CD14-positive monocyte (primary cell): ENCODE measurements around the gene UBE2E3. TPM values are rescaled to one million over a fixed set of nuclear protein-coding genes. Genes with fewer than 3 reads are reported as not detected.

ENCODE experiments used
- DNase-seq, 3 donors: peaks; one replicate each; pipeline ENCODE4 v3.0.0-alpha.2; 2011 to 2022
- H2AFZ ChIP-seq: 2 replicates; pipeline ENCODE4 v1.6.0; 2012; ENCODE audit warnings: mild to moderate bottlenecking, low read depth, low read length, inconsistent platforms; ENCODE audit not compliant: insufficient read depth, poor library complexity, severe bottlenecking
- H3K27ac ChIP-seq, 2 donors: 1 replicate in 1 of 2; 2 replicates in 1 of 2; pipeline ENCODE4 v1.5.1; 2012 to 2013; ENCODE audit warnings: low read length in 2 of 2, control low read depth in 1 of 2, inconsistent platforms in 1 of 2, low read depth in 1 of 2, mild to moderate bottlenecking in 1 of 2
- H3K27me3 ChIP-seq, 2 donors: one replicate each; pipeline versions ENCODE4 v1.6.0 to v1.6.1; 2011 to 2013; ENCODE audit warnings: low read length in 2 of 2; ENCODE audit not compliant: control insufficient read depth in 2 of 2, insufficient read depth in 2 of 2
- H3K36me3 ChIP-seq, 2 donors: replicated peaks in 1 of 2; 1 replicate in 1 of 2; 2 replicates in 1 of 2; pipeline versions ENCODE4 v1.5.1 to v1.6.1; 2012 to 2013; ENCODE audit warnings: low read length in 2 of 2, control low read depth in 1 of 2, inconsistent platforms in 1 of 2, mild to moderate bottlenecking in 1 of 2; ENCODE audit not compliant: insufficient read depth in 2 of 2, control insufficient read depth in 1 of 2
- H3K4me1 ChIP-seq, 2 donors: 1 replicate in 1 of 2; 2 replicates in 1 of 2; pipeline versions ENCODE4 v1.5.1 to v1.6.1; 2012 to 2013; ENCODE audit warnings: low read length in 2 of 2, control low read depth in 1 of 2, inconsistent platforms in 1 of 2, mild to moderate bottlenecking in 1 of 2, moderate library complexity in 1 of 2; ENCODE audit not compliant: insufficient read depth in 2 of 2, control insufficient read depth in 1 of 2
- H3K4me2 ChIP-seq: replicated peaks from 2 replicates; pipeline ENCODE3; 2012; ENCODE audit warnings: low read length, moderate library complexity, mild to moderate bottlenecking; ENCODE audit not compliant: poor library complexity, severe bottlenecking; ENCODE audit errors: extremely low read depth
- H3K4me3 ChIP-seq, 3 experiments: fragments of 200-600 bp in 1 of 3; sonication (generic) in 1 of 3; replicated peaks in 1 of 3; 1 replicate in 2 of 3; 2 replicates in 1 of 3; pipeline ENCODE4 v1.5.1; 2011 to 2013; ENCODE audit warnings: low read length in 3 of 3, mild to moderate bottlenecking in 3 of 3, control low read depth in 2 of 3, low read depth in 2 of 3, inconsistent platforms in 1 of 3, moderate library complexity in 1 of 3
- H3K79me2 ChIP-seq: 2 replicates; pipeline ENCODE4 v1.6.0; 2012; ENCODE audit warnings: mild to moderate bottlenecking, control low read depth, inconsistent platforms, low read length, moderate library complexity; ENCODE audit not compliant: insufficient read depth
- H3K9ac ChIP-seq: 2 replicates; pipeline ENCODE4 v1.6.0; 2017; ENCODE audit warnings: low read length, mild to moderate bottlenecking; ENCODE audit not compliant: insufficient read depth, poor library complexity, severe bottlenecking
- H3K9me3 ChIP-seq, 2 donors: replicated peaks in 1 of 2; 1 replicate in 1 of 2; 2 replicates in 1 of 2; pipeline versions ENCODE4 v1.5.1 to v1.6.1; 2012 to 2013; ENCODE audit warnings: low read length in 2 of 2, control low read depth in 1 of 2; ENCODE audit not compliant: control insufficient read depth in 1 of 2, insufficient read depth in 1 of 2
- H4K20me1 ChIP-seq: 2 replicates; pipeline ENCODE4 v1.6.0; 2012; ENCODE audit warnings: mild to moderate bottlenecking, low read length, control low read depth, moderate library complexity; ENCODE audit not compliant: insufficient read depth
- H3K27ac Mint-ChIP-seq, 7 donors: one replicate each; pipeline ENCODE4 v1.8.0; 2020; ENCODE audit warnings: mild to moderate bottlenecking in 7 of 7, mixed read lengths in 7 of 7, moderate library complexity in 6 of 7, inconsistent platforms in 2 of 7
- H3K27me3 Mint-ChIP-seq, 3 donors: one replicate each; pipeline ENCODE4 v1.8.0; 2021 to 2022; ENCODE audit warnings: low read depth in 3 of 3, mild to moderate bottlenecking in 3 of 3, mixed read lengths in 3 of 3, moderate library complexity in 3 of 3, inconsistent platforms in 1 of 3
- H3K36me3 Mint-ChIP-seq, 2 donors: one replicate each; pipeline ENCODE4 v1.8.0; 2020; ENCODE audit warnings: mixed read lengths in 2 of 2, inconsistent platforms in 1 of 2, mild to moderate bottlenecking in 1 of 2
- H3K4me1 Mint-ChIP-seq: one replicate; pipeline ENCODE4 v1.8.0; 2020; ENCODE audit warnings: mild to moderate bottlenecking, mixed read lengths
- H3K4me3 Mint-ChIP-seq, 2 donors: one replicate each; pipeline ENCODE4 v1.8.0; 2020; ENCODE audit warnings: mild to moderate bottlenecking in 2 of 2, mixed read lengths in 2 of 2, moderate library complexity in 1 of 2
- H3K9me3 Mint-ChIP-seq, 7 donors: one replicate each; pipeline ENCODE4 v1.8.0; 2020 to 2022; ENCODE audit warnings: mixed read lengths in 7 of 7, mild to moderate bottlenecking in 6 of 7, moderate library complexity in 6 of 7, inconsistent platforms in 2 of 7
- WGBS: methylation state at CpG from one replicate; pipeline ENCODE4 v1.1.5; 2013; ENCODE audit warnings: missing lambda C conversion rate; ENCODE audit not compliant: insufficient coverage; 5-methylcytosine and 5-hydroxymethylcytosine counted together
- intact Hi-C, 2 donors: fragments of 100-400 bp; cut with micrococcal nuclease; formaldehyde crosslinking; loops; one replicate each; pipeline versions ENCODE4 v1.15.0 to v1.15.1; 2023
- polyA plus RNA-seq, 3 donors: library from polyadenylated mRNA; depleted of rRNA in 1 of 3; unstranded in 2 of 3; stranded (reverse) in 1 of 3; fragments of 300-500 nt in 2 of 3; fragments of >200 nt in 1 of 3; fragmentation: Illumina TruSeq in 2 of 3; gene quantifications; 1 replicate in 2 of 3; 2 replicates in 1 of 3; pipeline ENCODE4 v1.2.3, GENCODE V29; 2012 to 2021
- TF ChIP-seq, protein P1 (sequence below): fragments of 200-600 bp; IDR thresholded peaks from one replicate; pipeline ENCODE4 v1.8.0; 2022; ENCODE audit warnings: antibody characterized with exemption, mild to moderate bottlenecking

UBE2E3 gene
- polyA plus RNA-seq, 3 donors: 45.9 to 67.5 (median 52.1) TPM

DNA sequence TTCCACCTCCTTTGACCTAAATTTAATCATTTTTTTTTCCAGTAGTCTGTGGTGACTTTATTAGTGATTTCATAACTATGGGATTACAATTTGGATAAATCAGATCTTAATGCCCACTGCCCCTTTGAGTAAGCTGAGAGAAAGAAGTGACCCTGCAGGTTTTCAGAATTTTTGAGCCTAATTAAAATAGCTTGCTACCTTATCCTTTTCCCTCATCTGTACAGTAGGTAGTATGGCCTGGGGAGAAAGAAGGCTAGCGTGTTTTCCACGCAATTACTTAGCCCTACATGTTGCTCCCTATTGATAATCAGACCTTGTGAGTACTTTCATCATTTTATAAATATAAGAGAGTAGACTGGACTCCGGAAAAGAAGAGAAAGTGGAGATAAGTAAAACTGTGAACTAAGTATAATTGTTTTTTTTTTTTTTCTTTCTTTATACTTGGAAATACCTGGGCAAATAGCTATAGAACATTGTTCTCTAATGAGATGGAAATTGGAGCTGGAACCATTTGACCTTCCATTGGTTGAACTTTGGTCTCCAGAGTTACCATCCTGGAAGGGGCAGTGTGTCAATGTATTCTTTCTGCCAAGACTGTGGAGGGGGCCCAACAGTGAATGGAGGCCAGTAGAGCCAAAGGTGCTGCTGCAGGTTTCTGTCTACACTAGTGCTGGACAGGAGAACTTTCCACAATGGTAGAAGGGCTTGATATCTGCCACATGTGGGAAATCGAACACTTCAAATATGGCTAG, 26.9 kb downstream of the UBE2E3 start:
- no CpG with 5 or more reads among the region's 4 CpGs for WGBS
- Histone ChIP-seq H3K9ac (no peak overlapping the region), H3K27ac (no peak overlapping the region), H3K36me3 (no peaks in the 10 kb centered on the region), H2AFZ (no peak overlapping the region), H3K27me3 (no peaks in the 10 kb centered on the region), H3K4me3 (no peak overlapping the region), H3K79me2 (peaks cover 18% of the 10 kb centered on the region), H3K4me1 (no peaks in the 10 kb centered on the region), H4K20me1 (peaks cover 60% of the 10 kb centered on the region), H3K4me2 (no peak overlapping the region), H3K9me3 (no peaks in the 10 kb centered on the region)
- Mint-ChIP-seq H3K27me3 (no peaks in the 10 kb centered on the region), H3K9me3 (peaks cover 0 to 1% (median 0%) of the 10 kb centered on the region in 7 donors), H3K27ac (no peak overlapping the region), H3K4me1 (peaks cover 4% of the 10 kb centered on the region), H3K36me3 (peaks cover 0 to 3% of the 10 kb centered on the region in 2 donors), H3K4me3 (no peak overlapping the region)
- intact Hi-C loops: no loop called here
- DNase-seq: no peak
- TF ChIP-seq, protein P1, sequence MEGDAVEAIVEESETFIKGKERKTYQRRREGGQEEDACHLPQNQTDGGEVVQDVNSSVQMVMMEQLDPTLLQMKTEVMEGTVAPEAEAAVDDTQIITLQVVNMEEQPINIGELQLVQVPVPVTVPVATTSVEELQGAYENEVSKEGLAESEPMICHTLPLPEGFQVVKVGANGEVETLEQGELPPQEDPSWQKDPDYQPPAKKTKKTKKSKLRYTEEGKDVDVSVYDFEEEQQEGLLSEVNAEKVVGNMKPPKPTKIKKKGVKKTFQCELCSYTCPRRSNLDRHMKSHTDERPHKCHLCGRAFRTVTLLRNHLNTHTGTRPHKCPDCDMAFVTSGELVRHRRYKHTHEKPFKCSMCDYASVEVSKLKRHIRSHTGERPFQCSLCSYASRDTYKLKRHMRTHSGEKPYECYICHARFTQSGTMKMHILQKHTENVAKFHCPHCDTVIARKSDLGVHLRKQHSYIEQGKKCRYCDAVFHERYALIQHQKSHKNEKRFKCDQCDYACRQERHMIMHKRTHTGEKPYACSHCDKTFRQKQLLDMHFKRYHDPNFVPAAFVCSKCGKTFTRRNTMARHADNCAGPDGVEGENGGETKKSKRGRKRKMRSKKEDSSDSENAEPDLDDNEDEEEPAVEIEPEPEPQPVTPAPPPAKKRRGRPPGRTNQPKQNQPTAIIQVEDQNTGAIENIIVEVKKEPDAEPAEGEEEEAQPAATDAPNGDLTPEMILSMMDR: no peak

DNA sequence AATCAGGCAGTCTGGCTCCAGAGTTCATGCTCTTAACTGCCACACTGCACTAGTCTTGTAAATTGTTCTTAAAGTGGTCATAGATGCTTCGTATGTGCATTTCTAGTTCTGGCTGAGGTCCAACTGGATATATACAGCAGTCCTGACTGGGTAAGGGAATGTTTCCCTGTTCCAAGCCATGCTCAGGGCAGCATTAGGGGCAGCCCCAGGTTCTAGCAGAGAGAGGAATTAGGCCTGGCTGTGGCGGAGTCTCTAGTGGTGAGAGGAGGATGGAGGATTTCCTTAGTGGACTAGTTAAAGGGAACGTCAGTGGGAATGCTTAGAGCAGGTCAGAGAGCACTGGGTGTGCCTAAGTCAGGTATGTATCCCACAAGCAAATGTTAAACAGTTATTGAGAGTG, 28.0 kb downstream of the UBE2E3 start:
- no peaks in the 10 kb centered on the region for H3K9me3 ChIP-seq
- H3K36me3 ChIP-seq: no peaks in the 10 kb centered on the region
- H3K27me3 ChIP-seq: no peaks in the 10 kb centered on the region
- H3K27ac ChIP-seq: no peak overlapping the region
- intact Hi-C loops: no loop called here
- H3K27me3 Mint-ChIP-seq: no peaks in the 10 kb centered on the region
- peaks cover 62% of the 10 kb centered on the region for H4K20me1 ChIP-seq
- H3K36me3 Mint-ChIP-seq: peaks cover 0 to 3% of the 10 kb centered on the region in 2 donors
- 89% methylated on average over 3 of the region's 3 CpGs for WGBS
- peaks cover 4% of the 10 kb centered on the region for H3K4me1 Mint-ChIP-seq
- no peaks in the 10 kb centered on the region for H3K4me1 ChIP-seq
- H3K9ac ChIP-seq: no peak overlapping the region
- no peak overlapping the region for H2AFZ ChIP-seq
- no peak for DNase-seq
- H3K4me3 Mint-ChIP-seq: no peak overlapping the region
- peak overlapping the region in 1 of 7 donors; percentile 45 for H3K27ac Mint-ChIP-seq
- no peak overlapping the region for H3K4me3 ChIP-seq
- H3K4me2 ChIP-seq: no peak overlapping the region
- TF ChIP-seq, protein P1: no peak
- H3K9me3 Mint-ChIP-seq: peaks cover 0 to 1% (median 0%) of the 10 kb centered on the region in 7 donors
- H3K79me2 ChIP-seq: peaks cover 14% of the 10 kb centered on the region
